Endothelial cell of umbilical vein (primary cell): ENCODE data around the gene CYP4F8. TPM values are rescaled to one million over a fixed set of nuclear protein-coding genes. Genes with fewer than 3 reads are reported as not detected.

Source experiments
- BruUV-seq: library from RNA; stranded (reverse); fragments of 400-500 nt; replicated peaks from 2 replicates; lab custom pipeline; 2021; lab: Mats Ljungman, UMichigan
- CTCF ChIA-PET: fragments of 300-600, 350-600 bp; sonication (Branson Sonifier 250); formaldehyde crosslinking; loops from one replicate; lab custom pipeline; 2021; ENCODE audit warnings: antibody characterized with exemption, inconsistent platforms; lab: Charles Lee
- POLR2A ChIA-PET: fragments of 300-600, 350-600 bp; sonication (Branson Sonifier 250); formaldehyde crosslinking; loops from one replicate; lab custom pipeline; 2021; ENCODE audit warnings: antibody characterized with exemption, inconsistent platforms; lab: Charles Lee
- DNase-seq: peaks from one replicate; pipeline ENCODE4 v3.0.0-alpha.2; 2011; ENCODE audit warnings: low read depth, low spot score
- FAIRE-seq: peaks from 2 replicates; lab custom pipeline; 2011; peaks lifted over from hg19 to GRCh38; lab: Jason Lieb, UNC
- H2AFZ ChIP-seq: 2 replicates; pipeline ENCODE4 v1.6.0; 2012; ENCODE audit warnings: low read depth, low read length, control low read depth, inconsistent platforms
- H3K27ac ChIP-seq: 2 replicates; pipeline ENCODE4 v1.5.1; 2011; ENCODE audit warnings: low read depth, mild to moderate bottlenecking, control low read depth, low read length, moderate library complexity; ENCODE audit not compliant: insufficient read depth
- H3K27me3 ChIP-seq, 2 experiments: 2 replicates each; pipeline versions ENCODE4 v1.6.0 to v1.6.1; 2011; ENCODE audit warnings: low read length in 2 of 2, mixed read lengths in 1 of 2; ENCODE audit not compliant: control insufficient read depth in 2 of 2, insufficient read depth in 2 of 2
- H3K36me3 ChIP-seq, 2 experiments: 2 replicates in 1 of 2; 3 replicates in 1 of 2; pipeline ENCODE4 v1.5.1; 2011; ENCODE audit warnings: low read length in 2 of 2, mild to moderate bottlenecking in 1 of 2, moderate library complexity in 1 of 2; ENCODE audit not compliant: control insufficient read depth in 2 of 2, insufficient read depth in 2 of 2; ENCODE audit errors: extremely low read depth in 1 of 2
- H3K4me1 ChIP-seq: 3 replicates; pipeline ENCODE4 v1.5.1; 2011; ENCODE audit warnings: mild to moderate bottlenecking, low read length; ENCODE audit not compliant: control insufficient read depth, insufficient read depth; ENCODE audit errors: extremely low read depth
- H3K4me2 ChIP-seq: 2 replicates; pipeline ENCODE4 v1.6.1; 2011; ENCODE audit warnings: low read length, control low read depth, mixed read lengths; ENCODE audit not compliant: insufficient read depth
- H3K4me3 ChIP-seq, 3 experiments: fragments of 200-600 bp in 1 of 3; sonication (generic), shearing (Covaris generic) in 1 of 3; replicated peaks in 1 of 3; 2 replicates each; pipeline ENCODE4 v1.5.1; 2011 to 2016; ENCODE audit warnings: control low read depth in 3 of 3, low read length in 3 of 3, mild to moderate bottlenecking in 2 of 3, inconsistent platforms in 1 of 3, low read depth in 1 of 3, moderate library complexity in 1 of 3; ENCODE audit not compliant: insufficient read depth in 1 of 3
- H3K79me2 ChIP-seq: 2 replicates; pipeline ENCODE4 v1.6.0; 2012; ENCODE audit warnings: low read length, inconsistent platforms; ENCODE audit not compliant: control insufficient read depth, insufficient read depth
- H3K9ac ChIP-seq: replicated peaks from 2 replicates; pipeline ENCODE3; 2011; ENCODE audit warnings: low read length, control low read depth; ENCODE audit not compliant: insufficient read depth; ENCODE audit errors: extremely low read depth
- H3K9me1 ChIP-seq: replicated peaks from 3 replicates; pipeline ENCODE4 v1.6.0; 2011; ENCODE audit warnings: mild to moderate bottlenecking, low read length; ENCODE audit not compliant: control insufficient read depth, insufficient read depth; ENCODE audit errors: extremely low read depth
- H3K9me3 ChIP-seq: replicated peaks from 2 replicates; pipeline ENCODE4 v1.5.1; 2012; ENCODE audit warnings: low read length, inconsistent platforms; ENCODE audit not compliant: control insufficient read depth, insufficient read depth
- H4K20me1 ChIP-seq: replicated peaks from 2 replicates; pipeline ENCODE3; 2011; ENCODE audit warnings: mild to moderate bottlenecking, low read length; ENCODE audit not compliant: control insufficient read depth, insufficient read depth; ENCODE audit errors: extremely low read depth
- EZH2 ChIP-seq: IDR thresholded peaks from 2 replicates; pipeline ENCODE4 v1.6.1; 2012; ENCODE audit warnings: borderline replicate concordance, low read depth, mild to moderate bottlenecking, moderate library complexity, low read length, inconsistent platforms; ENCODE audit not compliant: severe bottlenecking
- FOS ChIP-seq: IDR thresholded peaks from 2 replicates; pipeline ENCODE4 v1.6.1; 2011; ENCODE audit warnings: mild to moderate bottlenecking, low read length, moderate library complexity, borderline replicate concordance; ENCODE audit not compliant: insufficient read depth
- GATA2 ChIP-seq: IDR thresholded peaks from 2 replicates; pipeline ENCODE4 v1.7.0; 2011; ENCODE audit warnings: low read depth, mild to moderate bottlenecking, moderate library complexity, mixed read lengths, low read length; ENCODE audit not compliant: insufficient read length, insufficient read depth
- JUN ChIP-seq: IDR thresholded peaks from 2 replicates; pipeline ENCODE4 v1.6.1; 2011; ENCODE audit warnings: borderline replicate concordance, low read depth; ENCODE audit not compliant: insufficient read length, insufficient read depth
- MYC ChIP-seq: IDR thresholded peaks from one replicate; pipeline ENCODE4 v1.6.1; 2011; ENCODE audit warnings: mild to moderate bottlenecking, low read depth, low read length
- POLR2A ChIP-seq: IDR thresholded peaks from 2 replicates; pipeline ENCODE4 v1.6.1; 2012; ENCODE audit warnings: low read depth, mild to moderate bottlenecking, control low read depth, low read length
- POLR2AphosphoS5 ChIP-seq: IDR thresholded peaks from 2 replicates; pipeline ENCODE4 v1.6.1; 2012; ENCODE audit warnings: low read depth, mild to moderate bottlenecking, control low read depth, low read length, moderate library complexity; ENCODE audit not compliant: insufficient read depth
- dilution Hi-C: fragments of 300-500 bp; cut with MboI; formaldehyde crosslinking; loops from one replicate; pipeline ENCODE4 v1.15.0; 2019; ENCODE audit warnings: low sequenced_read_pairs; ENCODE audit not compliant: extremely low pct_ligation_motif_present
- intact Hi-C: fragments of 100-400 bp; cut with micrococcal nuclease; formaldehyde crosslinking; loops from one replicate; pipeline ENCODE4 v1.10.0; 2022
- polyA plus RNA-seq, 4 experiments: library from polyadenylated mRNA; depleted of rRNA in 3 of 4; stranded (reverse) in 3 of 4; unstranded in 1 of 4; fragments of >200 nt; gene quantifications; 2 replicates each; pipeline versions ENCODE4 v1.2.1 to v1.2.3, GENCODE V29; 2011 to 2012; ENCODE audit warnings: missing spikeins in 1 of 4
- total RNA-seq: library from RNA; stranded (reverse); gene quantifications from 2 replicates; pipeline ENCODE4 v1.2.3, GENCODE V29; 2021
- TF ChIP-seq, protein P1 (sequence below), 2 donors: IDR thresholded peaks; 1 replicate in 1 of 2; 2 replicates in 1 of 2; pipeline ENCODE4 v1.5.1; 2011; ENCODE audit warnings: low read length in 2 of 2, mild to moderate bottlenecking in 2 of 2, moderate library complexity in 2 of 2, control low read depth in 1 of 2, inconsistent platforms in 1 of 2, low read depth in 1 of 2; ENCODE audit not compliant: insufficient read depth in 1 of 2; ENCODE audit errors: extremely low read depth in 1 of 2
- TF ChIP-seq, protein P2 (sequence below): IDR thresholded peaks from 2 replicates; pipeline ENCODE4 v1.6.1; 2011; ENCODE audit not compliant: insufficient read depth, insufficient read length

The CYP4F8 gene
- total and polyA plus RNA-seq, 2 donors (not counting 3 experiments of a cell fraction or from before 2014, with no cell fraction given): not detected

GRCh38 chr19:15570420-15570819 is 44.6 kb upstream of the CYP4F8 start:
- FAIRE-seq: no peak
- dilution Hi-C loops: no loop called here
- TF ChIP-seq POLR2AphosphoS5 (no peak), MYC (no peak), GATA2 (no peak), JUN (no peak), POLR2A (no peak), EZH2 (no peak), FOS (no peak)
- TF ChIP-seq, protein P1, sequence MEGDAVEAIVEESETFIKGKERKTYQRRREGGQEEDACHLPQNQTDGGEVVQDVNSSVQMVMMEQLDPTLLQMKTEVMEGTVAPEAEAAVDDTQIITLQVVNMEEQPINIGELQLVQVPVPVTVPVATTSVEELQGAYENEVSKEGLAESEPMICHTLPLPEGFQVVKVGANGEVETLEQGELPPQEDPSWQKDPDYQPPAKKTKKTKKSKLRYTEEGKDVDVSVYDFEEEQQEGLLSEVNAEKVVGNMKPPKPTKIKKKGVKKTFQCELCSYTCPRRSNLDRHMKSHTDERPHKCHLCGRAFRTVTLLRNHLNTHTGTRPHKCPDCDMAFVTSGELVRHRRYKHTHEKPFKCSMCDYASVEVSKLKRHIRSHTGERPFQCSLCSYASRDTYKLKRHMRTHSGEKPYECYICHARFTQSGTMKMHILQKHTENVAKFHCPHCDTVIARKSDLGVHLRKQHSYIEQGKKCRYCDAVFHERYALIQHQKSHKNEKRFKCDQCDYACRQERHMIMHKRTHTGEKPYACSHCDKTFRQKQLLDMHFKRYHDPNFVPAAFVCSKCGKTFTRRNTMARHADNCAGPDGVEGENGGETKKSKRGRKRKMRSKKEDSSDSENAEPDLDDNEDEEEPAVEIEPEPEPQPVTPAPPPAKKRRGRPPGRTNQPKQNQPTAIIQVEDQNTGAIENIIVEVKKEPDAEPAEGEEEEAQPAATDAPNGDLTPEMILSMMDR (IDR thresholded peaks at IDR 0.05; ENCODE audit: extremely low read depth in 1 of 2, insufficient read depth in 1 of 2, low read depth in 1 of 2, low read length in 2 of 2): no peak
- TF ChIP-seq, protein P2, sequence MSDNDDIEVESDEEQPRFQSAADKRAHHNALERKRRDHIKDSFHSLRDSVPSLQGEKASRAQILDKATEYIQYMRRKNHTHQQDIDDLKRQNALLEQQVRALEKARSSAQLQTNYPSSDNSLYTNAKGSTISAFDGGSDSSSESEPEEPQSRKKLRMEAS: no peak
- no peaks in the 10 kb centered on the region for H3K4me1 ChIP-seq
- H3K36me3 ChIP-seq: no peaks in the 10 kb centered on the region
- H3K4me3 ChIP-seq: no peak overlapping the region
- H3K27me3 ChIP-seq: peaks cover 0 to 2% of the 10 kb centered on the region in 2 experiments
- no peak overlapping the region for H3K27ac ChIP-seq
- BruUV-seq: no TSS peak
- no peak overlapping the region for H3K9ac ChIP-seq
- DNase-seq: no peak
- POLR2A ChIA-PET: no interaction called here
- H4K20me1 ChIP-seq: no peaks in the 10 kb centered on the region
- intact Hi-C loops: no loop called here
- H3K4me2 ChIP-seq: no peak overlapping the region
- H2AFZ ChIP-seq: no peak overlapping the region
- no peaks in the 10 kb centered on the region for H3K9me1 ChIP-seq
- CTCF ChIA-PET: no interaction called here
- no peaks in the 10 kb centered on the region for H3K79me2 ChIP-seq
- H3K9me3 ChIP-seq: no peaks in the 10 kb centered on the region
